ENCODE data around the gene BBS9.
"Not testable (repeated sequence)": the region's sequence is repeated elsewhere in the genome, so short reads cannot be mapped to it uniquely, and the experiment has no call there.

The BBS9 gene

DNA sequence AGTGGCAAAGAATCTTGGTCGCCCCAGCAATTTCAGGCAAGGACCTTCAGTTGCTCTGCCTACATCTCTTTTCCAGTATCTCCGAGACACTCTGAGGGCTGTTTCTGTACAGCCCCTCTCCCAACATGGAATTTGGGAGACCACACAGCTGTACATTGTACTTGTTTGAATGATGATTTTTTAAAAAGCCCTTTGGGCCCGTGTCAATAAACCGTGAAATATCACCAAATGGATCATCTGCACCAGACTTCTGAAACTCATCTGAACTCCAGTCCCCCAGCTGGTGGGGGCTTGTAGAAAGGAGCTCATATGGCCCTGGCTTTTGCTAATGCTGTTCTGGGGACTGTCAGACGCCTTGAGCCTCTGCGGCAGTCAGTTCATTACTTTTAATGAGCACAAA is 374.9 kb downstream of the BBS9 start:
- no peak for DNase-seq

DNA sequence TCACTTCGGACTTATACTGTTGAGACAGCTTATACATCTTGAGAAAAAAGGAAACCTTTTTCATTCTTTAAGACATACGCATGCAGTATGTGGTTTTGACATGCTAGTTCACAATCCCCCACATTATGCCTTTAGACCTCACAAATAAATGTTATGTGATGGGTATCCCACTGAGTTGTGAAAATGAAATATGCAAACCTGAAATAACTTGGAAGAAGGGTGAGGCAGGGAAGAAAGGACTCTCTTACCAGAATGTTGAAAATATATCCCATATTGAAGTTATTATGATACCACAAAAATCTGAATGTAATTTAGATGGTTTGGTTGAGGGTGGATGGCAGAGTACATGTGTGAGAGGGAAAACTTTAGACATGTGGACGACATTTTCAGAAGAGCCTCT is 379.8 kb downstream of the BBS9 start:
- no peak for DNase-seq

DNA sequence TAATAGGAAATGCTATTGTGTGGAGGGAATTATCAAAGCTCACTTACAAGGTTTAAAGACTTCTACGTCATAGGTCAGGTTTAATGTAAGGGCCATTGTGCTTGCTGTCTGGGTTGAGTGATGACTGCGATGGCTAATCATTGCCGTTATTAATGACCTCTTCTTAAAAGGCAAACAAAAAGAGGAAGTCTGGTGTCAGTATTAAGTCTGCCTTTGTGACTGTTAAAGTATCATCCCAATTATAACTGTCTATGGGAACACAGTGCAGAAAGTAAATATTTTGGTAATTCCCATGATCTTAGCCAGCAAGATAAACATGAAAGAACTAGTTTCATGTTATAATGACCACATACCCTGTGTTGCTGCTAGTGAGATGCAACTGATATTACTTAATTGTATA is 382.4 kb downstream of the BBS9 start:
- DNase-seq = no peak

GRCh38 chr7:33516568-33516967 is 387.2 kb downstream of the BBS9 start:
- DNase-seq = no peak

GRCh38 chr7:33517191-33517590 is 387.8 kb downstream of the BBS9 start:
- no peak for DNase-seq

DNA sequence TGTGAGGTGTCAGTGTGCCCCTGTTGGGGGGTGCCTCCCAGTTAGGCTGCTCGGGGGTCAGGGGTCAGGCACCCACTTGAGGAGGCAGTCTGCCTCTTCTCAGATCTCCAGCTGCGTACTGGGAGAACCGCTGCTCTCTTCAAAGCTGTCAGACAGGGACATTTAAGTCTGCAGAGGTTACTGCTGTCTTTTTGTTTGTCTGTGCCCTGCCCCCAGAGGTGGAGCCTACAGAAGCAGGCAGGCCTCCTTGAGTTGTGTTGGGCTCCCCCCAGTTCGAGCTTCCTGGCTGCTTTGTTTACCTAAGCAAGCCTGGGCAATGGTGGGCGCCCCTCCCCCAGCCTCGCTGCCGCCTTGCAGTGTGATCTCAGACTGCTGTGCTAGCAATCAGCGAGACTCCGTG is 397.6 kb downstream of the BBS9 start:
- DNase-seq = not testable (repeated sequence)

- DNase-seq = not testable (repeated sequence)
These were observed 398.2 kb downstream of the BBS9 start for GRCh38 chr7:33527613-33528012.

- no peak for DNase-seq
These were observed 399.7 kb downstream of the BBS9 start for GRCh38 chr7:33529070-33529469.

DNA sequence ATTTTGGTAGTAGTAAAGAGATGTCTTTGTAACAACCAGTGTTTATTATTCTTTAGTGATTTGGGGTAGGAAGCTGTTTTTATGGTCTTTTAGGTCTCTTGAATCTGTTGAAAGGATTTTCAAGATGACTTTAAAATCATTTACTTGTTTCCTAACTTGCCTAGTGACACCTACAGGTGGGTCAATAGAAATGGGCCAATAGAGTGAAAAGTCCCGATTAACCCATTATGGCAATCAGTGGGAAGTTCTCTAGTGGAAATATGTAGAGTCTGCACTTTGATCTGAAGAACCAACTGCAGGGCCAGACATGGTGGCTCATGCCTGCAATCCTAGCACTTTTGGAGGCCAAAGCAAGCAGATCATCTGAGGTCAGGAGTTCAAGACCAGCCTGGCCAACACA is 401.3 kb downstream of the BBS9 start:
- no peak for DNase-seq

DNA sequence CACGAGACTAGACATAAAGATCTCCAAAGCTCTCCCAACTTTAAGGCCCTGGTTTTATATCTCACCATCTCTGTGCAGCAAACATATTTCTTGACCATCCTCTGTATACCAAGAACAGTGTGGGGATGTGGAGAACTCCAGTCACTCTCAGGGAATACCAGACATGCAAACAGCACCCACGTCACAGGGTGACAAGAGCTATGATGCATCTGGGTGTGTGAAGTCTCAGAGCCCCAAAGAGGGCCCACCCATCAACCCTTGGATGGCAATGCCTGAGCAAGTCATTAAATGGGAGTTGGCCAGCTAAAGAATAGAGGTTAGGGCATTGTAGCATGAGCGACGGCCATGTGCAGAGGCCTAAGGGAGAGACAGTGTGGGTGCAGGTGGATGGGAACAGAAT is 402.5 kb downstream of the BBS9 start:
- no peak for DNase-seq

- no peak for DNase-seq
These were observed 405.5 kb downstream of the BBS9 start for GRCh38 chr7:33534833-33535232.

- DNase-seq = no peak
These were observed 406.6 kb downstream of the BBS9 start for GRCh38 chr7:33535989-33536388.

- DNase-seq = no peak
These were observed 407.2 kb downstream of the BBS9 start for GRCh38 chr7:33536398-33537103.

DNA sequence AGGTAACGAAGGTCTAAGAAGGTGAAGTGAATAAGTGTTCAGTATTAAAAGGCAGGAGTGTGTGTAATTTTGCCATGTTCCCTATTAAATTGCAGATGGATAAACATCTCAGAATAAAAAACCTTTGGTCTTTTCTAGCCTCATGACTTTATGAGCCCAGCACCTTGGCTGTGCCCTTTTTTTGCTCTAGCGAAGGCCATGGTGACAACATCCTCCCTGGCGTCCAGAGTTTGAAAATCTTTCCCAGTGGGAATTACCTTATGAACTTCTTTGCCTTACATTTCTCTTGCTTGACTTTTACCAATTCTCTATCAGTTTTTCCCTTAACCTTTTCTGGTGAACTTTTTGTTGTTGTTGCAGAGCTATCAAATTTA is 407.7 kb downstream of the BBS9 start:
- DNase-seq = no peak

DNA sequence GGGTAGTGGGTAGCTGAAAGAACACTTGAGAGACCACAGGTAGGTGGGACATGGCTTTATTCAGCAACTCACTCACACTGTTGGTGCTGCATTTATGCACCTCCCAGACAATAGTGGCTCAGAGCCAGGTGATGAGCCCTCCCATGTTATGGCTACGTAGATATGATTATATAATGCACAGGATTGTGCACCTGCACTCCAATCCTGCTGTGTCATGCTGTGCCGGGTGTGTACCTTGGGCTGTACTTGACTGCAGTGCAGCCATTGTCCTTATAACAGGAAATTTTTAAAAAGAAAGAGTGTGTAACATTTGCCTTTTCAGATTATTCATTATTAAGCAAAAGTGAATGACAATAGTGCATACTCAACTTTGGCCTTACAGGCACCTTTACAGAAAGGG is 409.8 kb downstream of the BBS9 start:
- DNase-seq = no peak

DNA sequence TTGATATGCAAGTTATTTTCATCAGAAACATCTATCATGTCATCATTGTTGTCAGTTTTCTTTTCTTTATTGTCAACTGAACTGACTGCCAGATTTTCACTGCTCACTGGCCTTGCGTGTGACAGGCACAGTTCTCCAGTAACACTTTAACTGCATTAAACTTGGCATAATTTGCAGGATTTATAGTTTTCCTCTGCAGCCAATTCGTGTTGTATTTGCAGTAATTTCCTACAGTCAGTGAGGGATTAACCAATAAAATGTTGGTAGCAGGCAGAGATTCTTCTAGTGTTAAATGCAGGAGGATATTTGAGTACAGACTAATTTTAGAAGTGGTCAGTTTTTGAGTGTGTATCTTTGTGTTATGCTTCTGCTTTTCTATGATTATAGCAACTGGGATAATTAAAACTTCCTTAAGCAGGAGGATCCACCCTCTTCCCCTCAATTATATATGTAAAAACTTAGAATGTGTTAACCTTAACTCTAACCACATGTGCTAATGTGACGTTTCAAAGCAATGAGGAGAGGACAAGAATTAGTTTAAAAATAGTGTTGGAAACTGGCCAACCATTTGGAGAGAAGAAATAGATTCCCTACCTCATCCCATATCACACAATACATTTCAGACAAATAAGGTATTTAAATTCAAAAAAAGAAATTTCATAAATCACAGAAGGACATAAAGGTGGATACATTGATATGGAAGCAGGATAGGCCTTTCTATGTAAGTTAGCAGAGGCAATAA is 410.5 kb downstream of the BBS9 start:
- no peak for DNase-seq

- DNase-seq = no peak
These were observed 418.5 kb downstream of the BBS9 start for GRCh38 chr7:33547880-33548279.

DNA sequence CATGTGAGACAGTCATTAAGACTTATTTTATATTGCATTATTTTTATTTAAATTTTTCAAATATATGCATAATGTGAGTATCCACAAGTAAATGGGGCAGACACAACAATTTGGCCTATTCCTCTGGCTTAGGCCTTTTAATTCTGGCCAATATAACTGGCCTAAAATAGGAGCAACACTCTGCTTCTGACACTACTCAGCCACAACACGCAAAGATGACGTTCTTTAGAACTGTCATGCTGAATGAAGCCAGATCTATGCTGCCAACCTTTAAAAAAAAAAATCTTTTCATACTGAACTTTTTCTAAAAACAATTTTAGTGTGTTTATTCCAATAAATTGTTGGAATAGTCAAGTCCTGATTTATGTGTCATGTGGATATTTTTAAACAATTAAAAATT is 421.0 kb downstream of the BBS9 start:
- no peak for DNase-seq

GRCh38 chr7:33550979-33551378 is 421.6 kb downstream of the BBS9 start:
- no peak for DNase-seq

- no peak for DNase-seq
These were observed 424.7 kb downstream of the BBS9 start for GRCh38 chr7:33554046-33554445.

DNA sequence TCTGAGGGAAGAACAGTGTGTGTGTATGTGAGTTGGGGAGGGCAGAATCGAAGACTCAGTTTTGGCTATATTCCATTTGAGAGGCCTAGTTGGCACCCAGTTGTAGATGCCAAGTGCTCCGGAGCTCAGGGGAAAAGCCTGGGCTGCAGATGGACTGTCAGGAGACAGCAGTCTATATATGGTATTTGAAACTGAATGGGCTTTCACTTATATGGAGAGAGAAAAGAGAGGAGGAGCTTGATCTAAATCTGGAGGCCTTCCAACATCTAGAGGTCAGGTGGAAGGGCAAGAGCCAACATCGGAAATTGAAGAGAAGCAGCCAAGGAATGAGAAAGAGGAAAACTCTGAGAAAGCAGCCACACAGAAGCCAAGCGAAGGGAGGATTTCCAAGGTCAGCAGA is 425.2 kb downstream of the BBS9 start:
- no peak for DNase-seq

- no peak for DNase-seq
These were observed 427.1 kb downstream of the BBS9 start for GRCh38 chr7:33556472-33556871.

- no peak for DNase-seq
These were observed 429.4 kb downstream of the BBS9 start for GRCh38 chr7:33558549-33559323.

DNA sequence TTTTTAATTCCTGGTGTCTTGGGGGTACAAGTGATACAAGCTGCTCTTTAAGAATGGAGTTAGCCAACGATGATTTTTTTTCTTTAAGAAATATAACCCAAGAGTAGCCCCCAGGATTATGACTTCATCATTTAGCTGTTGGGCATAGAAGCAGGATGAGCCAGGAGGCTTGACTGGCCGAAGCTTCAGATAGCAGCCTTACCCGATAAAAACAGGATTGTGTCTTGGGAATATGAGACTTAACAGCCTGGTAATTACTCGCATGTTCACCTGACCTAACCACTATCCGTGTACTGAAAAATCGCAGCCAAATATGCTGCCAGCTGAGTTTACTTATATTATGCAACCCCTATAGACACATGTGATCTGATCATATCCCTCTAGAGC is 430.0 kb downstream of the BBS9 start:
- no peak for DNase-seq
